Liver (tissue), 9 donors: ENCODE results near the gene SLC9B1. TPM values are rescaled to one million over a fixed set of nuclear protein-coding genes. Genes with fewer than 3 reads are reported as not detected.
A peak's percentile ranks its signal among the peaks of the same experiment; 100 is the strongest.

Source experiments
- DNase-seq: peaks from one replicate; pipeline ENCODE4 v3.0.0-alpha.2; 2017; ENCODE audit warnings: low spot score
- H3K27ac ChIP-seq, 2 donors: one replicate each; pipeline ENCODE4 v1.7.0; 2013; ENCODE audit warnings: inconsistent platforms in 2 of 2, low read length in 2 of 2, control low read depth in 1 of 2, low read depth in 1 of 2, mild to moderate bottlenecking in 1 of 2
- H3K27me3 ChIP-seq, 4 donors: one replicate each; pipeline versions ENCODE4 v1.6.1 to v1.7.0; 2013; ENCODE audit warnings: low read length in 3 of 4, inconsistent platforms in 1 of 4, mild to moderate bottlenecking in 1 of 4, moderate library complexity in 1 of 4; ENCODE audit not compliant: control insufficient read depth in 4 of 4, insufficient read depth in 4 of 4
- H3K36me3 ChIP-seq, 4 donors: one replicate each; pipeline versions ENCODE4 v1.6.1 to v1.7.0; 2013; ENCODE audit warnings: low read length in 3 of 4, mild to moderate bottlenecking in 3 of 4, low read depth in 1 of 4, moderate library complexity in 1 of 4; ENCODE audit not compliant: control insufficient read depth in 4 of 4, insufficient read depth in 3 of 4
- H3K4me1 ChIP-seq, 4 donors: one replicate each; pipeline versions ENCODE4 v1.6.1 to v1.7.0; 2013; ENCODE audit warnings: low read length in 3 of 4, mild to moderate bottlenecking in 3 of 4, moderate library complexity in 1 of 4; ENCODE audit not compliant: control insufficient read depth in 4 of 4, insufficient read depth in 4 of 4
- H3K4me3 ChIP-seq, 3 donors: one replicate each; pipeline versions ENCODE4 v1.6.1 to v1.7.0; 2013; ENCODE audit warnings: low read length in 3 of 3, control low read depth in 1 of 3, low read depth in 1 of 3, mild to moderate bottlenecking in 1 of 3
- H3K9ac ChIP-seq, 2 donors: one replicate each; pipeline ENCODE4 v1.7.0; 2013; ENCODE audit warnings: low read length in 2 of 2, mild to moderate bottlenecking in 2 of 2, moderate library complexity in 2 of 2, control low read depth in 1 of 2, low read depth in 1 of 2
- H3K9me3 ChIP-seq, 4 donors: one replicate each; pipeline versions ENCODE4 v1.6.1 to v1.7.0; 2013; ENCODE audit warnings: low read length in 3 of 4; ENCODE audit not compliant: control insufficient read depth in 4 of 4
- ATF3 ChIP-seq: IDR thresholded peaks from 2 replicates; pipeline ENCODE4 v1.6.1; 2016; ENCODE audit warnings: antibody characterized with exemption
- CTCF ChIP-seq: fragments of 150-350 bp; IDR thresholded peaks from 2 replicates; pipeline ENCODE4 v1.5.1; 2017; ENCODE audit warnings: improper control_type of control experiment, low read depth, low read length; ENCODE audit not compliant: missing input control
- EGR1 ChIP-seq, 2 donors: IDR thresholded peaks; 2 replicates each; pipeline ENCODE4 v1.6.1; 2016 to 2018; ENCODE audit warnings: antibody characterized with exemption in 2 of 2, low read depth in 2 of 2
- FOXA1 ChIP-seq: IDR thresholded peaks from 2 replicates; pipeline ENCODE4 v1.6.1; 2016; ENCODE audit warnings: antibody characterized with exemption
- FOXA2 ChIP-seq: IDR thresholded peaks from 2 replicates; pipeline ENCODE4 v1.6.1; 2016; ENCODE audit warnings: antibody characterized with exemption
- GABPA ChIP-seq, 2 donors: IDR thresholded peaks in 1 of 2; conservative IDR thresholded peaks in 1 of 2; 2 replicates each; pipeline ENCODE4 v1.6.1; 2016; ENCODE audit warnings: antibody characterized with exemption in 2 of 2, mild to moderate bottlenecking in 1 of 2, moderate library complexity in 1 of 2
- HNF4A ChIP-seq, 2 donors: conservative IDR thresholded peaks; 2 replicates each; pipeline ENCODE4 v1.6.1; 2016; ENCODE audit warnings: antibody characterized with exemption in 2 of 2, mild to moderate bottlenecking in 2 of 2
- HNF4G ChIP-seq: IDR thresholded peaks from 2 replicates; pipeline ENCODE4 v1.6.1; 2016; ENCODE audit warnings: antibody characterized with exemption
- JUND ChIP-seq, 2 donors: IDR thresholded peaks; 2 replicates each; pipeline ENCODE4 v1.6.1; 2016; ENCODE audit warnings: antibody characterized with exemption in 2 of 2
- MAX ChIP-seq: IDR thresholded peaks from 2 replicates; pipeline ENCODE4 v1.6.1; 2016; ENCODE audit warnings: antibody characterized with exemption
- NR2F2 ChIP-seq: IDR thresholded peaks from 2 replicates; pipeline ENCODE4 v1.6.1; 2016; ENCODE audit warnings: antibody characterized with exemption
- RAD21 ChIP-seq, 2 donors: IDR thresholded peaks; 2 replicates each; pipeline ENCODE4 v1.6.1; 2016; ENCODE audit warnings: antibody characterized with exemption in 2 of 2, mild to moderate bottlenecking in 2 of 2
- REST ChIP-seq: IDR thresholded peaks from 2 replicates; pipeline ENCODE4 v1.6.1; 2016; ENCODE audit warnings: antibody characterized with exemption, mild to moderate bottlenecking
- RXRA ChIP-seq, 2 donors: IDR thresholded peaks; 2 replicates each; pipeline ENCODE4 v1.6.1; 2017 to 2018; ENCODE audit warnings: antibody characterized with exemption in 2 of 2, mild to moderate bottlenecking in 1 of 2
- SP1 ChIP-seq: IDR thresholded peaks from 2 replicates; pipeline ENCODE4 v1.6.1; 2018; ENCODE audit warnings: antibody characterized with exemption, mild to moderate bottlenecking
- TAF1 ChIP-seq: conservative IDR thresholded peaks from 2 replicates; pipeline ENCODE4 v1.6.1; 2016; ENCODE audit warnings: antibody characterized with exemption, mild to moderate bottlenecking
- YY1 ChIP-seq: IDR thresholded peaks from 2 replicates; pipeline ENCODE4 v1.6.1; 2016; ENCODE audit warnings: antibody characterized with exemption, mild to moderate bottlenecking
- ZBTB33 ChIP-seq: IDR thresholded peaks from 2 replicates; pipeline ENCODE4 v1.6.1; 2016; ENCODE audit warnings: antibody characterized with exemption
- WGBS: extraction: QIAGEN DNeasy Blood & Tissue Kit; methylation state at CpG from one replicate; pipeline ENCODE4 v1.1.7; 2013; 5-methylcytosine and 5-hydroxymethylcytosine counted together
- polyA plus RNA-seq, 2 donors: library from polyadenylated mRNA; stranded (reverse) in 1 of 2; unstranded in 1 of 2; fragments of 200-250 nt in 1 of 2; fragments of >200 nt in 1 of 2; fragmentation: Nextera tagmentation in 1 of 2; extraction: Ambion mirVana in 1 of 2; gene quantifications; one replicate each; pipeline versions ENCODE4 v1.2.1 to v1.2.3, GENCODE V29; 2013 to 2015
- total RNA-seq, 2 donors: library from RNA; depleted of rRNA; stranded (reverse); fragments of >200 nt; gene quantifications; one replicate each; pipeline ENCODE4 v1.2.3, GENCODE V29; 2014
- donor health status: healthy.
- donor health status: healthy.
- donor health status: healthy.
- donor health status: healthy.
- donor health status: healthy.

The SLC9B1 gene
- total and polyA plus RNA-seq, 4 donors = 0.19 to 0.51 (median 0.50) TPM; not detected in 1

- no peak for DNase-seq
- H3K4me1 ChIP-seq = peaks cover 2 to 9% (median 6%) of the 10 kb centered on the region in 4 donors
- TF ChIP-seq RXRA (IDR thresholded peaks at IDR 0.05) = peak; percentile 8 to 19
- peak in 1 of 2 donors; percentile 5 for TF ChIP-seq RAD21 (IDR thresholded peaks at IDR 0.05)
- no peak for TF ChIP-seq ATF3
- peak; percentile 12 for TF ChIP-seq NR2F2
- no peak for TF ChIP-seq SP1
- no peaks in the 10 kb centered on the region for H3K27me3 ChIP-seq
- no peaks in the 10 kb centered on the region for H3K36me3 ChIP-seq
- H3K27ac ChIP-seq = peak overlapping the region; percentile 97 to 99
- 3% methylated on average over 19 of the region's 19 CpGs for WGBS
- H3K4me3 ChIP-seq = peak overlapping the region; percentile 56 to 96 (median 89)
- peak overlapping the region; percentile 93 to 99 for H3K9ac ChIP-seq
- H3K9me3 ChIP-seq = no peaks in the 10 kb centered on the region
Observed at GRCh38 chr4:102869569-102870197, 149.8 kb downstream of the SLC9B1 start.

GRCh38 chr4:102868781-102869568 lies 150.5 kb downstream of the SLC9B1 start, which contains the start of gene CISD2:
Gene CISD2, plus strand, starts transcription at chr4:102868992. Its CDS starts 93 bp downstream, at chr4:102869085.
- peak within 1 kb of the TSS; percentile 56 to 96 (median 89) for H3K4me3 ChIP-seq
- peak; percentile 90 for DNase-seq
- H3K4me1 ChIP-seq = peaks cover 2 to 11% (median 7%) of the 10 kb centered on the region in 4 donors
- under 1% methylated on average over 71 of the region's 71 CpGs for WGBS
- H3K9me3 ChIP-seq = no peaks in the 10 kb centered on the region
- peak within 1 kb of the TSS; percentile 97 to 99 for H3K27ac ChIP-seq
- peak within 1 kb of the TSS; percentile 93 to 99 for H3K9ac ChIP-seq
- H3K27me3 ChIP-seq = no peaks in the 10 kb centered on the region
- TF ChIP-seq EGR1 (IDR thresholded peaks at IDR 0.05; ENCODE audit: low read depth in 2 of 2) (peak; percentile 17 to 52), HNF4A (conservative IDR thresholded peaks at IDR 0.05) (peak in 1 of 2 donors; percentile 21), TAF1 (peak; percentile 63), SP1 (peak; percentile 47), HNF4G (no peak), FOXA1 (no peak), RAD21 (IDR thresholded peaks at IDR 0.05) (peak; percentile 19 to 38), CTCF (no peak), RXRA (IDR thresholded peaks at IDR 0.05) (peak in 1 of 2 donors; percentile 30), REST (peak; percentile 68), YY1 (peak; percentile 82), FOXA2 (no peak), JUND (IDR thresholded peaks at IDR 0.05) (no peak), GABPA (IDR thresholded peaks at IDR 0.05 in 1 of 2, conservative IDR thresholded peaks at IDR 0.05 in 1 of 2) (peak in 1 of 2 donors; percentile 36), ZBTB33 (no peak), MAX (peak; percentile 20)
- no peaks in the 10 kb centered on the region for H3K36me3 ChIP-seq
